Left cardiac atrium (tissue), 4 donors: ENCODE data around the gene ZNF783. TPM values are rescaled to one million over a fixed set of nuclear protein-coding genes. Genes with fewer than 3 reads are reported as not detected.
"Not testable (repeated sequence)": the region's sequence is repeated elsewhere in the genome, so short reads cannot be mapped to it uniquely, and the experiment has no call there.

ENCODE experiments used
- ATAC-seq, 2 donors: fragments of 200-7000 bp; cut with Tn5 transposase; one replicate each; pipeline ENCODE4 v1.9.1; 2020; ENCODE audit warnings: mild to moderate bottlenecking in 2 of 2, moderate library complexity in 2 of 2
- DNase-seq: peaks from one replicate; pipeline ENCODE4 v3.0.0-alpha.2; 2020
- intact Hi-C, 2 donors: fragments of 100-400 bp; cut with DNase I; formaldehyde crosslinking; loops; one replicate each; pipeline versions ENCODE4 v1.14.1 to v1.15.1; 2022 to 2023
- total RNA-seq, 2 donors: library from RNA; stranded (reverse); fragmentation: NEBNext Ultra II Directional; extraction: Animal tissue kit (Norgen Biotek cat#: 25700); gene quantifications; one replicate each; pipeline ENCODE4 v1.2.1, GENCODE V29; 2021
- donor health status: DM: no; HTN: yes; CAD: no.
- donor health status: DM: no; HTN: yes; CAD: no; lungs with severe emphysema.
- donor health status: DM: yes; HTN: yes; CAD: no.
- donor health status: Dilated cardiomyopathy.

The ZNF783 gene
- total RNA-seq, 2 donors from 2014 or later, result 5.8 to 8.6 TPM

GRCh38 chr7:149319376-149319775 lies 57.4 kb downstream of the ZNF783 start:
- ATAC-seq (no peak), DNase-seq (no peak)
- intact Hi-C loops, result no loop called here

DNA sequence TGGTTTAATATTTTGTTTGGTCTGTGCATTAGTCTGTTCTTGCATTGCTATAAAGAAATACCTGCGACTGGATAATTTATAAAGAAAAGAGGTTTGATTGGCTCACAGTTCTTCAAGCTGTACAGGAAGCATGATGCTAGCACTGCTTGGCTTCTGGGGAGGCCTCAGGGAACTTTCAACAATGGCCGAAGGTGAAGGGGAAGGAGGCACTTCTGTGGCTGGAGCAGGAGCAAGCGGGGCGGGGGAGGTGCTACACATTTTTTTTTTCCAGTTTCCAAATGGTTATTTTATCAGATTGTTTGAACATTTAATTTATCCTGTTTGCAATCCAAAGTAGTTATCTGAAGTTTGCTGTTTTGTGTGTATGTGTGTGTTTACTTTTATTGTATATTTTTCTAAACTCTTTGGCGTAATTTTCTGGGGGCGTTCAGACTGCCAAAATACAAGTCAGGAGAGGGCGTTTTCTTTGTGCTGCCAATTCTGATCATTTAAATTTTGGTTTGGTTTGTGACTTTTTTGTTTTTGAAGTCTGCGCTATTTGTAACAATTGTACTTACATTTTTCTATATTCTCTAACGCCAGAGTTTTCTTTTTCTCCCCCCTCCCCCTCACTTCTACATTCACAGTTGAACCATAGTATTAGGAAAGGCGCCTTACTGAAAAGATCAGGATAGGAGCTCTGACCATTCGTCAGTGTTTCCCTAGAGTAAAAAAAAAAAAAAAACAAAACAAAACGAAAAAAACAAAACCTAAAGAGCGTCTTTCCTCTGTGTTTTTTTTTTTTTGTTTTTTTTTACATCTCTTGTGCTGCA lies 58.5 kb downstream of the ZNF783 start:
- intact Hi-C loops, result no loop called here
- ATAC-seq (no peak), DNase-seq (no peak)

- DNase-seq, intact Hi-C loops: not testable (repeated sequence)
- peak in 1 of 2 donors; percentile 25 for ATAC-seq
These were observed 59.3 kb downstream of the ZNF783 start for GRCh38 chr7:149321125-149321905.

GRCh38 chr7:149321978-149322541 lies 60.1 kb downstream of the ZNF783 start:
- ATAC-seq (peak; percentile 30 to 53), DNase-seq (no peak)
- intact Hi-C loops, result no loop called here

DNA sequence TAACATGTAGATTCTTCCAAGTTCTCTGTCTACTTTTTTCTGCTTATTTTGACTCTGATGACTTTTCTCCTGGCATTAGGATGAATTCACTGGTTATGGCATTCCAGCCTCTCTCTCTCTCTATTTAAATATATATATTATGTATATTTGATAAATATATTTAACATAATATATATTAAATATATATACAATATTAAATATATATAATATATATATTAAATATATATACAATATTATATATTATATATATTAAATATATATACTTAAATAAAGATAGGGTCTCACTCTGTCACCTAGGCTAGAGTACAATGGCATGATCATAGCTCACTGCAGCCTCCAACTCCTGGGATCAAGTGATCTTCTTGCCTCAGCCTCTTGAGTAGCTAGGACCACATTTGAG lies 60.7 kb downstream of the ZNF783 start:
- ATAC-seq (no peak), DNase-seq (no peak)
- intact Hi-C loops, result no loop called here

- intact Hi-C loops, result no loop called here
- DNase-seq (no peak), ATAC-seq (no peak)
These were observed 63.3 kb downstream of the ZNF783 start for GRCh38 chr7:149325248-149325647.

- no peak for DNase-seq
- no peak for ATAC-seq
- intact Hi-C loops, result no loop called here
These were observed 67.3 kb downstream of the ZNF783 start for GRCh38 chr7:149329265-149329664.

DNA sequence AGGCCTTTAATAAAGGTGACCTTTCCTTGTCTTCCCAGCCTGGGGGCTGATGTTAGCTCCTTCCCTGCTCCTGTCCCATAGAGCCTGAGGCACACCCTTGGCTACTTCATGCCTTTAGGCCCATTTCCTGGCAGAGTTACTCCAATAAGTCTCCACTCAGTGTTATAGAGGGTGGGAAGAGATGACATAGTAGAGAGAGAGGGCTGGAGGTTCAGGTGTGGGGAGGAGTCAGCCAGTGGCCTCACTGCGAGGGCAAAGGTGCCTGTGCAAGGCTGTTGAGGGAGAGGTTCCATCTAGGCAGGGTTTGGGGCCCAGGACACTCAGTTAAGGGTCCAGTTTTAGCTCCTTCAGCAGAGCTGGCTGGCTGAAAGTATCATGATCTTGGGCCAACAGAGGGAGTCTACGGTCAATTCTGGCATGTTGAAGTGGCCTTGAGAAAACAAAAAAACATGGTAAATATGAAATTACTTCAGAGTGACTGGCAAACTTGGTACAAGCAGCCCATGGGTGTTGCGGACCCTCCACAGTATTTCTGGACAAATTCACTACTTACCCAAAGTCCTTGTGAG lies 67.9 kb downstream of the ZNF783 start:
- DNase-seq (no peak), ATAC-seq (no peak)
- intact Hi-C loops, result no loop called here

GRCh38 chr7:149330914-149331567 lies 69.0 kb downstream of the ZNF783 start:
- DNase-seq, result no peak
- intact Hi-C loops, result no loop called here
- ATAC-seq, result no peak

DNA sequence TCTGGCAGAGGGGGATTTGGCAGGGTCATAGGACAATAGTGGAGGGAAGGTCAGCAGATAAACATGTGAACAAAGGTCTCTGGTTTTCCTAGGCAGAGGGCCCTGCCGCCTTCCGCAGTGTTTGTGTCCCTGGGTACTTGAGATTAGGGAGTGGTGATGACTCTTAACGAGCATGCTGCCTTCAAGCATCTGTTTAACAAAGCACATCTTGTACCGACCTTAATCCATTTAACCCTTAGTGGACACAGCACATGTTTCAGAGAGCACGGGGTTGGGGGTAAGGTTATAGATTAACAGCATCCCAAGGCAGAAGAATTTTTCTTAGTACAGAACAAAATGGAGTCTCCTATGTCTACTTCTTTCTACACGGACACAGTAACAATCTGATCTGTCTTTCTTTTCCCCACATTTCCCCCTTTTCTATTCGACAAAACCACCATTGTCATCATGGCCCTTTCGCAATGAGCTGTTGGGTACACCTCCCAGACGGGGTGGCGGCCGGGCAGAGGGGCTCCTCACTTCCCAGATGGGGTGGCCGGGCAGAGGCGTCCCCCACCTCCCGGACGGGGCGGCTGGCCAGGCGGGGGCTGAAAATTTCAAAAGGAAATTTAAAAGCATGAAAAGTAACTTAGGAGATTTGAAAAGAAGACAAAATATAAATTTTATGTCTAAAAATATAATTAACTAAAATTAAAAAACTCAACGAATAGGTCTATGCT lies 70.8 kb downstream of the ZNF783 start:
- ATAC-seq, intact Hi-C loops, DNase-seq: not testable (repeated sequence)

GRCh38 chr7:149333321-149333717 lies 71.3 kb downstream of the ZNF783 start:
- ATAC-seq (no peak), DNase-seq (no peak)
- intact Hi-C loops, result no loop called here

DNA sequence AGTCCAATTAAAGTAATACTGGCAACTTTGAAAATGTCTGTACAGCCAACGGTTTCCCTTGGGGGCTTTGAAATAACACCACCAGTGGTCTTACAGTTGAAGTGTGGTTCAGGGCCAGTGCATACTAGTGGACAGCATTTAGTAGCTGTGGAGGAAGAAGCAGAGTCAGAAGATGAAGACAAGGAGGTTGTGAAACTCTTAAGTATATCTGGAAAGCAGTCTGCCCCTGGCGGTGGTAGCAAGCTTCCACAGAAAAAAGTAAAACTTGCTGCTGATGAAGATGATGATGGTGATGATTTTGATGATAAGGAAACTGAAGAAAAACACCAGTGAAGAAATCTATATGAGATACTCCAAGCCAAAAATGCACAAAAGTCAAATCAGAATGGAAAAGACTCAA lies 72.2 kb downstream of the ZNF783 start:
- intact Hi-C loops, result no loop called here
- no peak for DNase-seq
- ATAC-seq, result no peak

Other genes starting within 250 kb of the ZNF783 start
- gene PDIA4, start 233.7 kb upstream of the ZNF783 start, total RNA-seq, result 10 to 100 TPM; 56.2 to 95.3 TPM
- gene ZNF786, start 171.5 kb upstream of the ZNF783 start, total RNA-seq, result 1 to 10 TPM; 2.9 to 3.0 TPM
- 1 to 10 TPM in 1 of 2 donors, under 1 TPM in 1; 0.79 to 1.0 TPM for gene ZNF425, start 135.9 kb upstream of the ZNF783 start, total RNA-seq
- 10 to 100 TPM in 1 of 2 donors, 1 to 10 TPM in 1; 7.3 to 10.7 TPM for gene ZNF398, start 114.7 kb upstream of the ZNF783 start, total RNA-seq
- gene ZNF282, start 66.7 kb upstream of the ZNF783 start, total RNA-seq, result 10 to 100 TPM; 11.5 to 13.3 TPM
- 1 to 10 TPM; 4.9 to 6.0 TPM for gene ZNF212, start 22.5 kb upstream of the ZNF783 start, total RNA-seq
- 1 to 10 TPM; 6.6 to 7.5 TPM for gene ZNF777, start 198.9 kb downstream of the ZNF783 start, total RNA-seq
- 10 to 100 TPM in 1 of 2 donors, 1 to 10 TPM in 1; 8.7 to 10.1 TPM for gene ZNF746, start 235.6 kb downstream of the ZNF783 start, total RNA-seq